Measurements from ENCODE around the gene SUMF1.
"Not testable (repeated sequence)": the region's sequence is repeated elsewhere in the genome, so short reads cannot be mapped to it uniquely, and the experiment has no call there.

Gene SUMF1

GRCh38 chr3:4332574-4332973 lies 134.5 kb downstream of the SUMF1 start:
- DNase-seq: no peak

GRCh38 chr3:4332111-4332510 lies 135.0 kb downstream of the SUMF1 start:
- no peak for DNase-seq

- DNase-seq: not testable (repeated sequence)
Observed at GRCh38 chr3:4329806-4330205, 137.3 kb downstream of the SUMF1 start.

GRCh38 chr3:4326868-4327267 lies 140.2 kb downstream of the SUMF1 start:
- no peak for DNase-seq

GRCh38 chr3:4323246-4324027 lies 143.6 kb downstream of the SUMF1 start:
- no peak for DNase-seq

- DNase-seq: no peak
Observed at GRCh38 chr3:4322635-4323034, 144.4 kb downstream of the SUMF1 start.

GRCh38 chr3:4321732-4322131 lies 145.3 kb downstream of the SUMF1 start:
- no peak for DNase-seq

GRCh38 chr3:4320096-4320911 lies 146.8 kb downstream of the SUMF1 start:
- no peak for DNase-seq

- DNase-seq: no peak
Observed at GRCh38 chr3:4314688-4315087, 152.4 kb downstream of the SUMF1 start.

- DNase-seq: no peak
Observed at GRCh38 chr3:4313606-4314293, 153.3 kb downstream of the SUMF1 start.

- no peak for DNase-seq
Observed at GRCh38 chr3:4311496-4311895, 155.6 kb downstream of the SUMF1 start.
